Muscle layer of colon (tissue), 2 donors: ENCODE results near the gene CD47.

Source experiments
- H3K27ac ChIP-seq: one replicate; pipeline ENCODE4 v1.7.0; 2013; ENCODE audit warnings: low read depth, mild to moderate bottlenecking, low read length, moderate library complexity
- H3K27me3 ChIP-seq, 2 donors: one replicate each; pipeline ENCODE4 v1.7.0; 2013; ENCODE audit warnings: low read length in 2 of 2, mild to moderate bottlenecking in 2 of 2; ENCODE audit not compliant: insufficient read depth in 2 of 2, control insufficient read depth in 1 of 2
- H3K36me3 ChIP-seq: one replicate; pipeline ENCODE4 v1.7.0; 2013; ENCODE audit warnings: mild to moderate bottlenecking, low read length; ENCODE audit not compliant: insufficient read depth
- H3K4me1 ChIP-seq: one replicate; pipeline ENCODE4 v1.7.0; 2013; ENCODE audit warnings: mild to moderate bottlenecking, low read length; ENCODE audit not compliant: insufficient read depth
- H3K4me3 ChIP-seq, 2 donors: one replicate each; pipeline ENCODE4 v1.7.0; 2013; ENCODE audit warnings: low read length in 2 of 2, low read depth in 1 of 2, mild to moderate bottlenecking in 1 of 2, moderate library complexity in 1 of 2
- H3K9ac ChIP-seq: one replicate; pipeline ENCODE4 v1.7.0; 2013; ENCODE audit warnings: low read length
- H3K9me3 ChIP-seq: one replicate; pipeline ENCODE4 v1.7.0; 2013; ENCODE audit warnings: mild to moderate bottlenecking, low read length
- donor health status: abdominal sarcoma.
- donor health status: Adenocarcinoma of cecum.

CD47 gene

DNA sequence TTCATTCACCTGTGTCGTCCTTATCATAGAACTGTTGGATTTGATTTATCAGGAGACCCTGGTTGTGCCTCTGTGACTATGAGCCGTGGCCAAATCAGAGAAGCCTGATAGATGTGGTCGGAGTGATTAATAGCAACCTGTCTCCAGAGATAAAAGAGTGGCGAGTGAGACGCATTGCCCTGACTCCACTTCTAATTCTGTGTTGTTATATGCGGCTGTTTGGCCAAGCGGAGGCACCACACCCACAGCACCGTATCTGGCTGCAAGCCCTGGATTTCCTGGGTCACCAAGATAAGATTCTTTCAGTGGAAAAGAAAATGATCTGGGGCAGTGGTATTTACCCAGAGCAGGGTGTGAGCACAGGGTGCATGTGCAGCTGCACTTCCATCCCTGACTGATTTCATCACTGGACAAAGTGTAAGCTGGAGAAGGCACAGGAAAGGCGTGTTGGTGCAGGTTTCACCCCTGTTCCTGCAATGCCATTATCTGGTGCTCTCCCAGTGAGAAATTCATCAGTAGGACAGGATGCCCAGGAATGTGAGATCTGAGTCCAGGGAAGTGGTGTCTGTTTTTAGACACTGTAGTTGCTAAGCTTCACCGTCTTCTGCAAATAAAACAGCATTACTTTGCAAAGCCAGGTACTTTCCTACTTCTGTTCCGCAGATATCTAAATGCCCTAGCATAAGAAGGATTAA is 84.6 kb downstream of the CD47 start:
- H3K4me3 ChIP-seq: no peak overlapping the region
- peaks cover 12% of the 10 kb centered on the region for H3K4me1 ChIP-seq
- no peaks in the 10 kb centered on the region for H3K9me3 ChIP-seq
- H3K27me3 ChIP-seq: no peaks in the 10 kb centered on the region
- H3K27ac ChIP-seq: no peak overlapping the region
- H3K36me3 ChIP-seq: no peaks in the 10 kb centered on the region
- H3K9ac ChIP-seq: no peak overlapping the region

DNA sequence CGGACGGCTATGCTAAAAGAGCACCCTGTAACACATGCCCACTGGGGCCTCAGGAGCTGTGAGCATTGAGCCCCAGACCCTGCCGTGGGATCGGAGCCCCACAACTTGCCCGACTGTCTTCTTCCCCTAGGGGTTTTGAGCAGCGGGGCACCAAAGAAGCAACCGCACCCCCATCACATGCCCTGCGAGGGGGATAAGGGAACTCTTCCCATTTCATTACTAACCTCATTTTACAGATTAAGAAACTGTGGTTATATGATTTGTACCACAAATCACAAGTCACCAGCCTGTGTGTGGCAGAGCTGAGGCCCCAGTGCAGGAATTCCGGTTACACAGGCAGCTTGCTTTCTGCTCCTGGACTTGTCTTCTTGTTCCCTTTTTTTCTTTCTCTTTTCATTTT is 86.2 kb downstream of the CD47 start:
- H3K4me1 ChIP-seq: peaks cover 12% of the 10 kb centered on the region
- no peaks in the 10 kb centered on the region for H3K9me3 ChIP-seq
- no peak overlapping the region for H3K27ac ChIP-seq
- no peaks in the 10 kb centered on the region for H3K27me3 ChIP-seq
- no peaks in the 10 kb centered on the region for H3K36me3 ChIP-seq
- no peak overlapping the region for H3K9ac ChIP-seq
- H3K4me3 ChIP-seq: no peak overlapping the region

- no peaks in the 10 kb centered on the region for H3K36me3 ChIP-seq
- H3K27me3 ChIP-seq: no peaks in the 10 kb centered on the region
- no peak overlapping the region for H3K4me3 ChIP-seq
- H3K27ac ChIP-seq: no peak overlapping the region
- H3K9ac ChIP-seq: no peak overlapping the region
- H3K9me3 ChIP-seq: no peaks in the 10 kb centered on the region
- H3K4me1 ChIP-seq: peaks cover 6% of the 10 kb centered on the region
Measured at GRCh38 chr3:108001457-108001856, 89.4 kb downstream of the CD47 start.

- H3K27me3 ChIP-seq: no peaks in the 10 kb centered on the region
- H3K9ac ChIP-seq: no peak overlapping the region
- H3K4me1 ChIP-seq: no peaks in the 10 kb centered on the region
- H3K36me3 ChIP-seq: no peaks in the 10 kb centered on the region
- H3K4me3 ChIP-seq: no peak overlapping the region
- no peaks in the 10 kb centered on the region for H3K9me3 ChIP-seq
- H3K27ac ChIP-seq: no peak overlapping the region
Measured at GRCh38 chr3:107999215-107999775, 91.5 kb downstream of the CD47 start.

- Histone ChIP-seq H3K36me3 (no peaks in the 10 kb centered on the region), H3K9ac (no peak overlapping the region), H3K9me3 (no peaks in the 10 kb centered on the region), H3K4me3 (no peak overlapping the region), H3K27ac (no peak overlapping the region), H3K27me3 (no peaks in the 10 kb centered on the region), H3K4me1 (no peaks in the 10 kb centered on the region)
Measured at GRCh38 chr3:107997671-107998070, 93.2 kb downstream of the CD47 start.

DNA sequence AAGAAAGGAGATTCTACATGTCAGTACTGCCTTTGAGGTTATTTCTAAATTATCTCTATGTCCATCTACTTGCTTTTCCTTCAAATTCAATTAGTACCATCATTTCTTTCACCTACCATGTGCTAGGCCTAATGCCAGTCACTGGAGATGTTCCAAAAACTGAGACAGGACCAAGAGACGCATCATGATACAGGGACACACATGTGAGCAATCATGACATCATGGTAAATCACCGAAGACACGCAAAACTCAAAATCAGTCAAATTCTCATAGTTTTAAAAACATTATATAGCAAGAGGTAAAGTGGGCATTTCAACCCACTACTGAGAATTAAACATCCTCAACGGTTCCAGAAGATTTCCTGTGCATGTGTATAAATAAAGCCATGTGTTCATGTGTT is 95.0 kb downstream of the CD47 start:
- Histone ChIP-seq H3K27ac (no peak overlapping the region), H3K36me3 (no peaks in the 10 kb centered on the region), H3K27me3 (no peaks in the 10 kb centered on the region), H3K9ac (no peak overlapping the region), H3K4me3 (no peak overlapping the region), H3K9me3 (no peaks in the 10 kb centered on the region), H3K4me1 (no peaks in the 10 kb centered on the region)

DNA sequence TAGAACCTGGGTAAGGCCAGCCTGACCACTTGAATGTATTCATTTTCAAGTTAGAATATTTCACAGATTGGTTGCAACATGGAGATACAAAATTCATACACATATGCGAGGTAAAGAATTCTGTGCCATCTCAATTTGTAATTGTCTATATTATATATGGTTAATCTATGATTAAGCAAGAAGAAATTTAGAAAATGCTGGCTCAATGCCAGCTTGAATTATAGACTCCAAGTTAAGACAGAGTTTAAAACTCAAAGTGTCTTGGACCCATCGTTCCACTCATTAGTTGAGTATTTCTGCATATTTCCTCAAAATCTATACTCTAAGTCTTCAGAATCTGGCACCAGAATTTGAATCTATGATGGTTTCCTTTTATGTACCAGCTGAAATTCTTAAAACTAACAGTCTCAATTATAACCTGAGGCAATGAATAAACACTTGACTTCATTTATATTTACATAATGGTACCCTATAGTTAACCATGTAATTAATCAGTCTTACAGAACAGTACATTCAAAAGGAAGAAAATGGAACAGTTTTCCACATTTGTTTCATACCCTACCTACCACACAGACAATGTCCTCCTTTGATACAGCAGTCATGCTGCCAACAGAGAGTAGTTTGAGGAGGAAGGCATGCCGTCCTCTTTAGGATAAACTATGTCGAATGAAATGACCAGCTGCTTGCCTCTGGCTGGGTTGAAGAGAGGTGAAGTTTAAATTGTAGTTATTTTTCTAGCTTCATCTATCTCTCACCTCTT is 95.7 kb downstream of the CD47 start:
- Histone ChIP-seq H3K27ac (no peak overlapping the region), H3K9ac (no peak overlapping the region), H3K4me3 (no peak overlapping the region), H3K36me3 (no peaks in the 10 kb centered on the region), H3K4me1 (no peaks in the 10 kb centered on the region), H3K27me3 (no peaks in the 10 kb centered on the region), H3K9me3 (no peaks in the 10 kb centered on the region)

DNA sequence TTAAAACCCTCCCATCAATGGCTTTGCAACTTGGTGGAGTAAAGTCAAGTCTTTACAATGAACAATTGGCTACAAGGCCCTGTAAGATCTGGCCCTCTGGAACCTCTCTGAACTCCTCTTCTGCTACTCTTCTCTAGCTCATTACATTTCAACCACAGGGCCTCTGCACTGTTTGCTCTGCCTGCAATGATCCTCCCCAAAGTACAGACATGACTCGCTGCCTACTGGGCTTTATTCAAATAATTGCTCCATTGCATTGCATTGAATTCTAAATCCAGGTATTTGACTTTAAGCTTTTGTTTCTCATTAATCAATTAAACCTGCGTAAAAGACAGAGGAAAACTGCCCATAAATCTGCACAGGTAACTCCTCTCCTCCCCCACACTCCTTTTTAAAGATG is 96.7 kb downstream of the CD47 start:
- no peaks in the 10 kb centered on the region for H3K27me3 ChIP-seq
- no peak overlapping the region for H3K27ac ChIP-seq
- no peaks in the 10 kb centered on the region for H3K36me3 ChIP-seq
- H3K4me1 ChIP-seq: no peaks in the 10 kb centered on the region
- H3K9ac ChIP-seq: no peak overlapping the region
- H3K9me3 ChIP-seq: no peaks in the 10 kb centered on the region
- H3K4me3 ChIP-seq: no peak overlapping the region

DNA sequence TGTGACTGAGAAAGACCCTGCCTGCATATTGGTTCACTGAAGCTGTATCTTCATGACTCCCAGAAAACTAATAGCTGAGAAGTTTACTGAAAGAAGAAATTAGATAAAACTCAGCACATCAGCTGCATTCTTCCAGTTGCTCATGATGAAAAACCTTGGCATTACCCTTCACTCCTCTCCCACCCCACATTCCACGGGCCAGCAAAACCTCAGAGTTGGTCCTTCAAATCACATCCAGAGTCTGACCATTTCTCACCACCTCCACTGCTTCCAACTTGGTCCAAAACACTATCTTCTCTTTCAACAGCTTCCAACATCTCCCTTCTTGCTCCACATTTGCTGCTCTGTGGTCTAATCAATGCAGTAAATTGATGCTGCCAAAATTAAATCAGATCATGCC is 97.1 kb downstream of the CD47 start:
- Histone ChIP-seq H3K4me3 (no peak overlapping the region), H3K27me3 (no peaks in the 10 kb centered on the region), H3K4me1 (peaks cover 3% of the 10 kb centered on the region), H3K27ac (no peak overlapping the region), H3K9me3 (no peaks in the 10 kb centered on the region), H3K36me3 (no peaks in the 10 kb centered on the region), H3K9ac (no peak overlapping the region)
